Measurements from ENCODE around the gene ARVCF.

DNA sequence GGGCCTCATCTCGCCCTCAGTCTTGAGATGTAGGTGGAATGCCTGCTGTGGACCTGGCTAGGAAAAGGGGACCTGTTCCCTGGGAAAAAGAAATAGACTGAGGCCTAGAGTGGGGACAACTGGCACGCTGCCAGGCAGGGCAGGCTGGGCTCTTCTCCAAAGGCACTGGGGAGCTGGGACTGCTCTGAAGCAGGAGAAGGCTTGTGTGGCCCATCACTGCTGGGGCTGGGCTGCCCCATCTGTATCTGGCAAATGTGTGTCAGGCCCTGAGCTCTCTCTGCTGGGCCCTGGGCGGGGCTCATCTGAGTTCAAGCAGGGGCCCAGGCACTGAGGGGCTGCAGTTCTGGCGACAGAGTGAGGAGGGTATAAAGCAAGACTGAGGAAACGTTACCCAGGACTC is 32.9 kb downstream of the ARVCF start:
- TF ChIP-seq, protein P1, sequence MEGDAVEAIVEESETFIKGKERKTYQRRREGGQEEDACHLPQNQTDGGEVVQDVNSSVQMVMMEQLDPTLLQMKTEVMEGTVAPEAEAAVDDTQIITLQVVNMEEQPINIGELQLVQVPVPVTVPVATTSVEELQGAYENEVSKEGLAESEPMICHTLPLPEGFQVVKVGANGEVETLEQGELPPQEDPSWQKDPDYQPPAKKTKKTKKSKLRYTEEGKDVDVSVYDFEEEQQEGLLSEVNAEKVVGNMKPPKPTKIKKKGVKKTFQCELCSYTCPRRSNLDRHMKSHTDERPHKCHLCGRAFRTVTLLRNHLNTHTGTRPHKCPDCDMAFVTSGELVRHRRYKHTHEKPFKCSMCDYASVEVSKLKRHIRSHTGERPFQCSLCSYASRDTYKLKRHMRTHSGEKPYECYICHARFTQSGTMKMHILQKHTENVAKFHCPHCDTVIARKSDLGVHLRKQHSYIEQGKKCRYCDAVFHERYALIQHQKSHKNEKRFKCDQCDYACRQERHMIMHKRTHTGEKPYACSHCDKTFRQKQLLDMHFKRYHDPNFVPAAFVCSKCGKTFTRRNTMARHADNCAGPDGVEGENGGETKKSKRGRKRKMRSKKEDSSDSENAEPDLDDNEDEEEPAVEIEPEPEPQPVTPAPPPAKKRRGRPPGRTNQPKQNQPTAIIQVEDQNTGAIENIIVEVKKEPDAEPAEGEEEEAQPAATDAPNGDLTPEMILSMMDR (IDR thresholded peaks at IDR 0.05), result no peak
- no peak for TF ChIP-seq POLR2A (IDR thresholded peaks at IDR 0.05)
